HepG2 (cell line): ENCODE measurements around the gene ZNF74. TPM values are rescaled to one million over a fixed set of nuclear protein-coding genes. Genes with fewer than 3 reads are reported as not detected.
A peak's percentile ranks its signal among the peaks of the same experiment; 100 is the strongest.

ENCODE experiments used
- CENPT ChIP-seq: sonication (generic); formaldehyde crosslinking; IDR thresholded peaks from 2 replicates; pipeline ENCODE4 v1.8.0; 2022; ENCODE audit warnings: low read depth, mild to moderate bottlenecking, moderate library complexity, missing genetic modification reagents
- CTCF ChIP-seq: sonication (generic); formaldehyde crosslinking; IDR thresholded peaks from 2 replicates; pipeline ENCODE4 v1.5.0; 2020; ENCODE audit warnings: mild to moderate bottlenecking, missing genetic modification reagents, moderate library complexity
- HBP1 ChIP-seq: IDR thresholded peaks from 2 replicates; pipeline ENCODE4 v1.6.1; 2016; ENCODE audit warnings: low read depth, control low read depth
- MYPOP ChIP-seq: sonication (generic); formaldehyde crosslinking; IDR thresholded peaks from 2 replicates; pipeline ENCODE4 v1.8.1; 2023; ENCODE audit warnings: mild to moderate bottlenecking, moderate library complexity, missing genetic modification reagents
- NCOA5 ChIP-seq: sonication (generic); formaldehyde crosslinking; IDR thresholded peaks from 2 replicates; pipeline ENCODE4 v1.4.0; 2020; ENCODE audit warnings: missing genetic modification reagents
- PCBP1 ChIP-seq: fragments of 200-400 bp; formaldehyde crosslinking; IDR thresholded peaks from 2 replicates; pipeline ENCODE4 v1.6.1; 2017; ENCODE audit warnings: mild to moderate bottlenecking, low read depth, low read length, borderline replicate concordance
- RBM22 ChIP-seq: fragments of 200-400 bp; formaldehyde crosslinking; optimal IDR thresholded peaks from 2 replicates; pipeline ENCODE3; 2017; ENCODE audit warnings: mild to moderate bottlenecking, low read length, moderate library complexity
- REL ChIP-seq: sonication (generic); formaldehyde crosslinking; conservative IDR thresholded peaks from 2 replicates; pipeline ENCODE4 v1.8.0; 2022; ENCODE audit warnings: mild to moderate bottlenecking, missing genetic modification reagents, moderate library complexity
- SAP130 ChIP-seq: IDR thresholded peaks from 2 replicates; pipeline ENCODE4 v1.6.1; 2016; ENCODE audit warnings: low read depth
- ZBTB20 ChIP-seq: sonication (generic); formaldehyde crosslinking; IDR thresholded peaks from 2 replicates; pipeline ENCODE4 v1.8.1; 2023; ENCODE audit warnings: missing genetic modification reagents, low read depth, mild to moderate bottlenecking, borderline replicate concordance
- ZFP82 ChIP-seq: sonication (generic); formaldehyde crosslinking; IDR thresholded peaks from 2 replicates; pipeline ENCODE4 v1.5.1; 2020; ENCODE audit warnings: mild to moderate bottlenecking, missing genetic modification reagents, borderline replicate concordance
- ZNF572 ChIP-seq: sonication (generic); formaldehyde crosslinking; IDR thresholded peaks from 2 replicates; pipeline ENCODE4 v1.5.1; 2020; ENCODE audit warnings: mild to moderate bottlenecking, missing genetic modification reagents
- ZNF678 ChIP-seq: sonication (generic); formaldehyde crosslinking; IDR thresholded peaks from 2 replicates; pipeline ENCODE4 v1.4.0; 2020; ENCODE audit warnings: mild to moderate bottlenecking, missing genetic modification reagents
- polyA plus RNA-seq, 8 experiments: library from polyadenylated mRNA; depleted of rRNA in 3 of 8; stranded (reverse) in 7 of 8; unstranded in 1 of 8; fragments of >200 nt; fragmentation: Illumina TruSeq in 4 of 8; extraction: Trizol in 4 of 8; gene quantifications; 2 replicates each; pipeline versions ENCODE4 v1.2.1 to v1.2.3, GENCODE V29; 2011 to 2016; ENCODE audit warnings: low read depth in 4 of 8, missing spikeins in 1 of 8, mixed read lengths in 1 of 8; ENCODE audit not compliant: insufficient read depth in 1 of 8
- total RNA-seq, 5 experiments: library from RNA; depleted of rRNA; stranded (reverse); fragments of >200 nt; fragmentation: Illumina TruSeq; extraction: Trizol; gene quantifications; 2 replicates each; pipeline ENCODE4 v1.2.3, GENCODE V29; 2016; ENCODE audit warnings: low read depth in 1 of 5

The ZNF74 gene
- total and polyA plus RNA-seq, 2 of the 13 experiments (the other 11 are each of a cell fraction or from before 2014, with no cell fraction given) = 6.3 to 9.1 TPM

- no peak for TF ChIP-seq ZNF678 (CRISPR knock-in tag)
- no peak for TF ChIP-seq ZBTB20 (CRISPR knock-in tag)
- TF ChIP-seq SAP130 (CRISPR knock-in tag) = 0 out of 2 replicates have a peak, but pooled peaks have one; percentile 3
- no peak for TF ChIP-seq ZFP82 (CRISPR knock-in tag)
- no peak for TF ChIP-seq CENPT
- no peak for TF ChIP-seq RBM22
- no peak for TF ChIP-seq NCOA5 (CRISPR knock-in tag)
- no peak for TF ChIP-seq HBP1
- no peak for TF ChIP-seq ZNF572 (CRISPR knock-in tag)
- TF ChIP-seq CTCF (CRISPR knock-in tag) = peak; percentile 53
- TF ChIP-seq MYPOP (CRISPR knock-in tag) = no peak
- TF ChIP-seq REL (CRISPR knock-in tag) = 0 out of 2 replicates have a peak, but pooled peaks have one; percentile 23
- TF ChIP-seq PCBP1 = no peak
Observed at GRCh38 chr22:20438678-20439492, 44.9 kb downstream of the ZNF74 start (continued).
